Adrenal gland (tissue), 5 donors: ENCODE results near the gene GPC6.

Experiments
- CTCF ChIP-seq, 6 experiments: fragments of 450-650 bp in 4 of 6; fragments of 200-600 bp in 2 of 6; sonication (generic) in 1 of 6; IDR thresholded peaks; 1 replicate in 5 of 6; 2 replicates in 1 of 6; pipeline versions ENCODE4 v1.5.1 to v1.8.0; 2016 to 2021; ENCODE audit warnings: antibody characterized with exemption in 6 of 6, mild to moderate bottlenecking in 2 of 6, moderate library complexity in 1 of 6
- POLR2A ChIP-seq, 2 donors: fragments of 450-650 bp; IDR thresholded peaks; one replicate each; pipeline ENCODE4 v1.6.1; 2017; ENCODE audit warnings: antibody characterized with exemption in 2 of 2, mild to moderate bottlenecking in 2 of 2, moderate library complexity in 1 of 2
- donor health status: DM: no; HTN: no; CAD: no.

- TF ChIP-seq CTCF (IDR thresholded peaks at IDR 0.05): no peak
- no peak for TF ChIP-seq POLR2A (IDR thresholded peaks at IDR 0.05)
These were observed 751.4 kb downstream of the GPC6 start for GRCh38 chr13:93977986-93978385.
